GM19397 (cell line): ENCODE measurements around the gene ATP6V0A1.
A peak's percentile ranks its signal among the peaks of the same experiment; 100 is the strongest.
"Not testable (repeated sequence)": the region's sequence is repeated elsewhere in the genome, so short reads cannot be mapped to it uniquely, and the experiment has no call there.

Source experiments
- ATAC-seq: cut with Tn5 transposase; IDR thresholded peaks from one replicate; pipeline ENCODE4 v1.9.1; 2021; ENCODE audit warnings: mild to moderate bottlenecking, moderate library complexity; ENCODE audit not compliant: unreplicated experiment

ATP6V0A1 gene

GRCh38 chr17:42458497-42459255, at the start of gene ATP6V0A1:
ATP6V0A1 (plus strand) TSS chr17:42458878; CDS start chr17:42460895, 2,017 bp downstream.
- ATAC-seq, result peak; percentile 74

GRCh38 chr17:42409523-42410318, 49.0 kb upstream of the ATP6V0A1 start:
- no peak for ATAC-seq

GRCh38 chr17:42410319-42410685, 48.4 kb upstream of the ATP6V0A1 start:
- ATAC-seq, result no peak

GRCh38 chr17:42411361-42411760, 47.3 kb upstream of the ATP6V0A1 start:
- no peak for ATAC-seq

- ATAC-seq, result no peak
Measured at GRCh38 chr17:42411905-42412679, 46.6 kb upstream of the ATP6V0A1 start.

GRCh38 chr17:42413464-42414040, 45.1 kb upstream of the ATP6V0A1 start:
- ATAC-seq, result no peak

- no peak for ATAC-seq
Measured at GRCh38 chr17:42414704-42415409, 43.8 kb upstream of the ATP6V0A1 start.

GRCh38 chr17:42417981-42418380, 40.7 kb upstream of the ATP6V0A1 start:
- ATAC-seq, result not testable (repeated sequence)

GRCh38 chr17:42421136-42421506, 37.6 kb upstream of the ATP6V0A1 start:
- ATAC-seq, result no peak

GRCh38 chr17:42421507-42422338, 37.0 kb upstream of the ATP6V0A1 start:
- no peak for ATAC-seq

GRCh38 chr17:42422412-42422957, 36.2 kb upstream of the ATP6V0A1 start:
- no peak for ATAC-seq

GRCh38 chr17:42422958-42423712, 35.5 kb upstream of the ATP6V0A1 start, which contains the start of gene CAVIN1:
CAVIN1 (minus strand) TSS chr17:42423256; CDS start chr17:42423097, 159 bp downstream.
- ATAC-seq, result no peak

- no peak for ATAC-seq
Measured at GRCh38 chr17:42423766-42424165, 34.9 kb upstream of the ATP6V0A1 start.

- no peak for ATAC-seq
Measured at GRCh38 chr17:42424991-42425610, 33.6 kb upstream of the ATP6V0A1 start.

GRCh38 chr17:42428141-42428944, 30.3 kb upstream of the ATP6V0A1 start:
- no peak for ATAC-seq

- no peak for ATAC-seq
Measured at GRCh38 chr17:42429726-42430447, 28.8 kb upstream of the ATP6V0A1 start.
